SK-N-MC (cell line): ENCODE results near the gene USP3.

Experiments
- EZH2 ChIP-seq: fragments of 200-600 bp; sonication (generic); IDR thresholded peaks from one replicate; pipeline ENCODE4 v1.6.1; 2017; ENCODE audit warnings: antibody characterized with exemption
- POLR2AphosphoS5 ChIP-seq: IDR thresholded peaks from 2 replicates; pipeline ENCODE4 v1.6.1; 2012; ENCODE audit warnings: mild to moderate bottlenecking, low read depth, low read length, borderline replicate concordance

- TF ChIP-seq POLR2AphosphoS5 (no peak), EZH2 (no peak)
Measured at GRCh38 chr15:63487076-63487757, 17.2 kb upstream of the USP3 start.
